ENCODE results near the gene TMEM151B.

TMEM151B gene

GRCh38 chr6:44268095-44268628 lies 2.1 kb upstream of the TMEM151B start:
- H3K4me3 ChIP-seq (replicated peaks; ENCODE audit: low read depth, low read length) = no peak overlapping the region
- peak; percentile 62 for DNase-seq (ENCODE audit: low read depth)
- TF ChIP-seq CTCF (IDR thresholded peaks at IDR 0.05; ENCODE audit: low read length, missing control alignments) = peak; percentile 99

GRCh38 chr6:44269178-44269920 lies 901 bp upstream of the TMEM151B start:
- no peak overlapping the region for H3K4me3 ChIP-seq (replicated peaks; ENCODE audit: low read depth, low read length)
- no peak for DNase-seq (ENCODE audit: low read depth)

GRCh38 chr6:44270526-44271405 lies 516 bp downstream of the TMEM151B start:
- no peak overlapping the region for H3K4me3 ChIP-seq (replicated peaks; ENCODE audit: low read depth, low read length)
- no peak for TF ChIP-seq CTCF (IDR thresholded peaks at IDR 0.05; ENCODE audit: low read length, missing control alignments)
- no peak for DNase-seq (ENCODE audit: low read depth)

More at GRCh38 chr6:44269178-44269920, 901 bp upstream of the TMEM151B start:
- no peak for TF ChIP-seq CTCF (IDR thresholded peaks at IDR 0.05; ENCODE audit: low read length, missing control alignments)

- TF ChIP-seq CTCF (IDR thresholded peaks at IDR 0.05; ENCODE audit: low read length, missing control alignments) = no peak
- DNase-seq (ENCODE audit: low read depth) = no peak
- H3K4me3 ChIP-seq (replicated peaks; ENCODE audit: low read depth, low read length) = no peak overlapping the region
Observed at GRCh38 chr6:44271406-44271723, 1.1 kb downstream of the TMEM151B start.

GRCh38 chr6:44271914-44272313 lies 1.7 kb downstream of the TMEM151B start:
- no peak for TF ChIP-seq CTCF (IDR thresholded peaks at IDR 0.05; ENCODE audit: low read length, missing control alignments)
- H3K4me3 ChIP-seq (replicated peaks; ENCODE audit: low read depth, low read length) = no peak overlapping the region
- DNase-seq (ENCODE audit: low read depth) = no peak

- no peak for TF ChIP-seq CTCF (IDR thresholded peaks at IDR 0.05; ENCODE audit: low read length, missing control alignments)
- H3K4me3 ChIP-seq (replicated peaks; ENCODE audit: low read depth, low read length) = no peak overlapping the region
- DNase-seq (ENCODE audit: low read depth) = no peak
Observed at GRCh38 chr6:44272529-44272928, 2.3 kb downstream of the TMEM151B start.
